Suprapubic skin (tissue), 4 donors: ENCODE results near the gene VPS33B. TPM values are rescaled to one million over a fixed set of nuclear protein-coding genes. Genes with fewer than 3 reads are reported as not detected.

ENCODE experiments used
- DNase-seq, 2 donors: peaks; one replicate each; pipeline ENCODE4 v3.0.0-alpha.2; 2019; ENCODE audit warnings: low spot score in 2 of 2
- H3K27ac ChIP-seq: fragments of 200-600 bp; sonication (generic); one replicate; pipeline ENCODE4 v1.5.1; 2019
- H3K27me3 ChIP-seq: fragments of 200-600 bp; sonication (generic); one replicate; pipeline ENCODE4 v1.5.1; 2019
- H3K36me3 ChIP-seq: fragments of 200-600 bp; sonication (generic); one replicate; pipeline ENCODE4 v1.5.1; 2019
- H3K4me1 ChIP-seq: fragments of 200-600 bp; sonication (generic); one replicate; pipeline ENCODE4 v1.5.1; 2019
- H3K4me3 ChIP-seq: fragments of 200-600 bp; sonication (generic); one replicate; pipeline ENCODE4 v1.5.1; 2019; ENCODE audit warnings: mild to moderate bottlenecking
- H3K9me3 ChIP-seq: fragments of 200-600 bp; sonication (generic); one replicate; pipeline ENCODE4 v1.5.1; 2019
- EP300 ChIP-seq: sonication (generic); formaldehyde crosslinking; IDR thresholded peaks from one replicate; pipeline ENCODE4 v1.6.1; 2017; ENCODE audit warnings: antibody characterized with exemption
- POLR2A ChIP-seq, 2 donors: fragments of 450-650 bp; IDR thresholded peaks; one replicate each; pipeline ENCODE4 v1.6.1; 2017; ENCODE audit warnings: antibody characterized with exemption in 2 of 2, mild to moderate bottlenecking in 2 of 2, moderate library complexity in 2 of 2
- POLR2AphosphoS5 ChIP-seq, 3 donors: sonication (generic); formaldehyde crosslinking; IDR thresholded peaks; one replicate each; pipeline ENCODE4 v1.6.1; 2017; ENCODE audit warnings: antibody characterized with exemption in 3 of 3
- WGBS: methylation state at CpG from one replicate; pipeline ENCODE4 v1.1.5; 2018; 5-methylcytosine and 5-hydroxymethylcytosine counted together
- total RNA-seq, 4 donors: library from RNA; depleted of rRNA; stranded (reverse); fragments of >200 nt; gene quantifications; one replicate each; pipeline ENCODE4 v1.1.0, GENCODE V29; 2016
- TF ChIP-seq, protein P1 (sequence below), 2 donors: fragments of 200-600 bp in 1 of 2; fragments of 450-650 bp in 1 of 2; sonication (generic) in 1 of 2; IDR thresholded peaks; one replicate each; pipeline ENCODE4 v1.5.1; 2016 to 2019; ENCODE audit warnings: antibody characterized with exemption in 2 of 2, mild to moderate bottlenecking in 1 of 2, moderate library complexity in 1 of 2

VPS33B gene
- total RNA-seq, 4 donors from 2014 or later = 16.5 to 23.1 (median 18.4) TPM

DNA sequence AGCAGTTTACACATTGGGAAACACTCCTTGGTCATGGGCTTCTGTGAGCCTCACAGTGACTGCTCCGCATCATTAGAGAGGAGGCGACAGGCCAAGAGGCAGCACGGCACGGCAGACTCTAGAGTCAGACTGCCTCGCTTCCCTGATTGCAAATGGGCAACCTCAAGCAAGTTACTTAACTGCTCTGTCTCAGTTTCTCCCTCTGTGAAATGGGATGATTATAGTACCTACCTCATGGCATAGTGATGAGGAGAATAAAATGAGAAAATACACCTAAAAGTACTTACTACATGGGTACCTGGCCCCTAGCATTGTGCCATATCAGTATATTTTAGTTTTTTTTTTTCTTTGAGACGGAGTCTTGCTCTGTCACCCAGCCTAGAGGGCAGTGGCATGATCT lies 71.7 kb downstream of the VPS33B start:
- Histone ChIP-seq H3K9me3 (no peaks in the 10 kb centered on the region), H3K4me1 (peaks cover 10% of the 10 kb centered on the region), H3K27me3 (no peaks in the 10 kb centered on the region), H3K27ac (no peak overlapping the region), H3K36me3 (peaks cover 78% of the 10 kb centered on the region), H3K4me3 (no peak overlapping the region)
- TF ChIP-seq POLR2A (IDR thresholded peaks at IDR 0.05) (no peak), POLR2AphosphoS5 (IDR thresholded peaks at IDR 0.05) (no peak), EP300 (no peak)
- TF ChIP-seq, protein P1, sequence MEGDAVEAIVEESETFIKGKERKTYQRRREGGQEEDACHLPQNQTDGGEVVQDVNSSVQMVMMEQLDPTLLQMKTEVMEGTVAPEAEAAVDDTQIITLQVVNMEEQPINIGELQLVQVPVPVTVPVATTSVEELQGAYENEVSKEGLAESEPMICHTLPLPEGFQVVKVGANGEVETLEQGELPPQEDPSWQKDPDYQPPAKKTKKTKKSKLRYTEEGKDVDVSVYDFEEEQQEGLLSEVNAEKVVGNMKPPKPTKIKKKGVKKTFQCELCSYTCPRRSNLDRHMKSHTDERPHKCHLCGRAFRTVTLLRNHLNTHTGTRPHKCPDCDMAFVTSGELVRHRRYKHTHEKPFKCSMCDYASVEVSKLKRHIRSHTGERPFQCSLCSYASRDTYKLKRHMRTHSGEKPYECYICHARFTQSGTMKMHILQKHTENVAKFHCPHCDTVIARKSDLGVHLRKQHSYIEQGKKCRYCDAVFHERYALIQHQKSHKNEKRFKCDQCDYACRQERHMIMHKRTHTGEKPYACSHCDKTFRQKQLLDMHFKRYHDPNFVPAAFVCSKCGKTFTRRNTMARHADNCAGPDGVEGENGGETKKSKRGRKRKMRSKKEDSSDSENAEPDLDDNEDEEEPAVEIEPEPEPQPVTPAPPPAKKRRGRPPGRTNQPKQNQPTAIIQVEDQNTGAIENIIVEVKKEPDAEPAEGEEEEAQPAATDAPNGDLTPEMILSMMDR (IDR thresholded peaks at IDR 0.05) = no peak
- no peak for DNase-seq
- 98% methylated on average over 6 of the region's 6 CpGs for WGBS

DNA sequence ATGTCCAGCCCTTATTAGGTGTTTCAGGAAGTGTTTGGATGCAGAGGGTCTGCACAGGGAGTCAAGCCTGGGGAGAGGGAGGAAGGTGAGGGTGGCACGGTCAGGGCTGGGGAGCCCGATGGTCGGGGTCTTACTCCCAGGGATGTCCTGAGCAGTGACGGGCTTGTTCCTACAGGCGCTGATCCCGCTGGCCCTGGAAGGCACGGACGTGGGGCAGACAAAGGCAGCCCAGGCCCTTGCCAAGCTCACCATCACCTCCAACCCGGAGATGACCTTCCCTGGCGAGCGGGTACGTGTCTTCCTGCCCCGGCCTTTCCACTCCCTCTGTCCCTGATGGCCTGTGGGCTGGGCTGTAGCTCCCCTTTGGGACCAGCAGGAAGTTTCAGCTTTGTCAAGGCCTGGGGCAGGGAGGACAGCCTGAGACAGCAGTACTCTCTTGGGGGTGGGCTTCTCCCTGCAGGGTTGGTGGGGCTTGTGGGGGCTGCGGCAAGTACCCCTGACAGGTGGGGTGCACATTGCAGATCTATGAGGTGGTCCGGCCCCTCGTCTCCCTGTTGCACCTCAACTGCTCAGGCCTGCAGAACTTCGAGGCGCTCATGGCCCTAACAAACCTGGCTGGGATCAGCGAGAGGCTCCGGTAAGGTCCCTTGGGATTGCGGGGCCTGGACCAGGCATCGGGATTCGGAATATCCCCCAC lies 72.3 kb downstream of the VPS33B start:
- DNase-seq = no peak
- H3K9me3 ChIP-seq = no peaks in the 10 kb centered on the region
- H3K4me1 ChIP-seq = peaks cover 5% of the 10 kb centered on the region
- WGBS = 91% methylated on average over 12 of the region's 23 CpGs
- H3K27ac ChIP-seq = no peak overlapping the region
- TF ChIP-seq, protein P1 (IDR thresholded peaks at IDR 0.05) = no peak
- TF ChIP-seq POLR2AphosphoS5 (IDR thresholded peaks at IDR 0.05) (no peak), POLR2A (IDR thresholded peaks at IDR 0.05) (no peak), EP300 (no peak)
- no peak overlapping the region for H3K4me3 ChIP-seq
- H3K27me3 ChIP-seq = no peaks in the 10 kb centered on the region
- H3K36me3 ChIP-seq = peaks cover 84% of the 10 kb centered on the region

Other genes starting within 250 kb of the VPS33B start
- 100 to 1,000 TPM in 2 of 4 donors, 10 to 100 TPM in 2; 61.6 to 120 (median 100) TPM for gene FURIN, start 154.0 kb downstream of the VPS33B start, total RNA-seq
- gene FES, start 138.1 kb downstream of the VPS33B start, total RNA-seq = 10 to 100 TPM in 3 of 4 donors, 1 to 10 TPM in 1; 6.3 to 18.7 (median 11.8) TPM
- 10 to 100 TPM; 51.3 to 91.9 (median 62.2) TPM for gene MAN2A2, start 119.3 kb downstream of the VPS33B start, total RNA-seq
- 100 to 1,000 TPM in 1 of 4 donors, 10 to 100 TPM in 3; 13.5 to 119 (median 17.0) TPM for gene HDDC3, start 90.0 kb downstream of the VPS33B start, total RNA-seq
- 10 to 100 TPM; 52.4 to 94.5 (median 67.8) TPM for gene UNC45A, start 87.3 kb downstream of the VPS33B start, total RNA-seq
- gene RCCD1, start 67.7 kb downstream of the VPS33B start, total RNA-seq = 10 to 100 TPM; 12.9 to 25.4 (median 17.9) TPM
- gene PRC1, start 28.1 kb downstream of the VPS33B start, total RNA-seq = 10 to 100 TPM; 17.6 to 41.2 (median 34.6) TPM
- 1 to 10 TPM in 1 of 4 donors, under 1 TPM in 3; 0.23 to 2.2 (median 0.62) TPM for gene SV2B, start 77.7 kb upstream of the VPS33B start, total RNA-seq